AG04450 (cell line): ENCODE results near the gene SLC6A6. TPM values are rescaled to one million over a fixed set of nuclear protein-coding genes. Genes with fewer than 3 reads are reported as not detected.

Experiments used
- CTCF ChIA-PET: fragments of 300-600, 350-600 bp; formaldehyde crosslinking; extraction: SDS; loops from one replicate; lab custom pipeline; 2022; ENCODE audit warnings: antibody characterized with exemption, inconsistent platforms; lab: Charles Lee
- POLR2A ChIA-PET: fragments of 350-600 bp; formaldehyde crosslinking; extraction: SDS; loops from one replicate; lab custom pipeline; 2021; ENCODE audit warnings: antibody characterized with exemption, inconsistent platforms; lab: Yijun Ruan, JAX
- DNase-seq: peaks from one replicate; pipeline ENCODE4 v3.0.0-alpha.2; 2011; ENCODE audit warnings: low read depth, low spot score
- H3K27ac ChIP-seq: one replicate; pipeline ENCODE4 v1.5.1; 2012; ENCODE audit warnings: low read depth, low read length, control low read depth
- H3K27me3 ChIP-seq: one replicate; pipeline ENCODE4 v1.6.0; 2012; ENCODE audit warnings: low read length; ENCODE audit not compliant: control insufficient read depth, insufficient read depth
- H3K4me3 ChIP-seq: 2 replicates; pipeline ENCODE4 v1.5.1; 2011; ENCODE audit warnings: mild to moderate bottlenecking, low read depth, low read length, control low read depth
- H3K9me3 ChIP-seq: 2 replicates; pipeline ENCODE4 v1.5.1; 2012; ENCODE audit warnings: low read length; ENCODE audit not compliant: control insufficient read depth, insufficient read depth
- CTCF ChIP-seq: IDR thresholded peaks from 2 replicates; pipeline ENCODE4 v1.5.1; 2011; ENCODE audit warnings: low read depth, low read length, control low read depth, inconsistent platforms
- polyA plus RNA-seq: library from polyadenylated mRNA; depleted of rRNA; stranded (reverse); fragments of >200 nt; gene quantifications from 2 replicates; pipeline ENCODE4 v1.2.3, GENCODE V29; 2011

The SLC6A6 gene
- polyA plus RNA-seq, 1 experiment: 30.8 TPM

- DNase-seq: no peak
- TF ChIP-seq CTCF: no peak
- Histone ChIP-seq H3K9me3 (no peaks in the 10 kb centered on the region; the same call in 1 of the 2 replicates), H3K27ac (no peak overlapping the region), H3K27me3 (no peaks in the 10 kb centered on the region), H3K4me3 (no peak overlapping the region)
- ChIA-PET POLR2A (no interaction called here), CTCF (no interaction called here)
Observed at GRCh38 chr3:14413381-14414071, 11.1 kb downstream of the SLC6A6 start.

GRCh38 chr3:14414846-14415464, 12.5 kb downstream of the SLC6A6 start:
- TF ChIP-seq CTCF: no peak
- no peaks in the 10 kb centered on the region for H3K27me3 ChIP-seq
- ChIA-PET CTCF (interaction anchor here (1.3 to 3.1 kb wide), 3 partner anchors 154 to 244 kb away, joined by 3 to 11 read pairs (median 6); no protein-coding TSS in a partner anchor), POLR2A (interaction anchor here (0.8 to 1.1 kb wide), 2 partner anchors 9 to 37 kb away, joined by 3 read pairs; no protein-coding TSS in a partner anchor)
- DNase-seq: no peak
- H3K27ac ChIP-seq: no peak overlapping the region
- H3K4me3 ChIP-seq: no peak overlapping the region
- H3K9me3 ChIP-seq: no peaks in the 10 kb centered on the region; the same call in 1 of the 2 replicates

- Histone ChIP-seq H3K27me3 (no peaks in the 10 kb centered on the region), H3K9me3 (no peaks in the 10 kb centered on the region; the same call in 1 of the 2 replicates), H3K27ac (peak overlapping the region; percentile 31), H3K4me3 (no peak overlapping the region)
- no peak for TF ChIP-seq CTCF
- ChIA-PET POLR2A (interaction anchor here (0.8 to 1.1 kb wide), 3 partner anchors 10 to 37 kb away, joined by 3 read pairs; no protein-coding TSS in a partner anchor), CTCF (interaction anchor here (1.3 to 3.1 kb wide), 3 partner anchors 154 to 245 kb away, joined by 3 to 11 read pairs (median 6); no protein-coding TSS in a partner anchor)
- no peak for DNase-seq
Observed at GRCh38 chr3:14415501-14415900, 13.1 kb downstream of the SLC6A6 start.

GRCh38 chr3:14416453-14416852, 14.0 kb downstream of the SLC6A6 start:
- POLR2A ChIA-PET: interaction anchor here (0.9 kb wide), 1 partner anchor 36 kb away, joined by 3 read pairs; no protein-coding TSS in a partner anchor
- Histone ChIP-seq H3K4me3 (no peak overlapping the region), H3K9me3 (no peaks in the 10 kb centered on the region; the same call in 1 of the 2 replicates), H3K27me3 (no peaks in the 10 kb centered on the region), H3K27ac (no peak overlapping the region)
- CTCF ChIA-PET: interaction anchor here (3.1 kb wide), 1 partner anchor 213 kb away, joined by 11 read pairs; no protein-coding TSS in a partner anchor
- DNase-seq: no peak
- TF ChIP-seq CTCF: no peak
